ENCODE measurements around the gene HOXC5. TPM values are rescaled to one million over a fixed set of nuclear protein-coding genes. Genes with fewer than 3 reads are reported as not detected.
A peak's percentile ranks its signal among the peaks of the same experiment; 100 is the strongest.

Gene HOXC5
- total and polyA plus RNA-seq, 9 donors, result 1.8 to 11.0 (median 2.9) TPM

- Histone ChIP-seq H3K27ac (no peak overlapping the region), H3K36me3 (no peaks in the 10 kb centered on the region), H3K27me3 (no peaks in the 10 kb centered on the region), H3K4me3 (no peak overlapping the region), H3K9me3 (no peaks in the 10 kb centered on the region), H3K4me1 (ENCODE audit: insufficient read depth) (peaks cover 2% of the 10 kb centered on the region)
- no peak for DNase-seq
- WGBS, 3 donors, result 13 to 24% (median 19%) methylated on average over 26 of the region's 26 CpGs
- no peak for TF ChIP-seq EP300 (IDR thresholded peaks at IDR 0.05)
- TF ChIP-seq POLR2A (IDR thresholded peaks at IDR 0.05), result no peak
- TF ChIP-seq CTCF (IDR thresholded peaks at IDR 0.05), result no peak
- intact Hi-C loops (cut with DNase I), result loop anchor here (2.0 to 10.0 kb wide), 5 partner anchors 187 to 369 kb away; partner anchors contain the start of gene GPR84 (in 2 of the 4)
Observed at GRCh38 chr12:54005531-54005852, 27.4 kb upstream of the HOXC5 start.

- Histone ChIP-seq H3K27me3 (no peaks in the 10 kb centered on the region), H3K9me3 (no peaks in the 10 kb centered on the region), H3K36me3 (no peaks in the 10 kb centered on the region), H3K4me1 (ENCODE audit: insufficient read depth) (peaks cover 2% of the 10 kb centered on the region), H3K4me3 (peak overlapping the region; percentile 14), H3K27ac (peak overlapping the region in 1 of 2 donors; percentile 13)
- intact Hi-C loops (cut with DNase I), result loop anchor here (2.0 to 10.0 kb wide), 5 partner anchors 186 to 369 kb away; partner anchors contain the start of gene GPR84 (in 2 of the 4)
- DNase-seq, result peak; percentile 85 to 95 (median 93)
- 10 to 15% (median 11%) methylated on average over 39 of the region's 39 CpGs for WGBS, 3 donors
- peak; percentile 95 to 97 (median 96) for TF ChIP-seq CTCF (IDR thresholded peaks at IDR 0.05)
- TF ChIP-seq EP300 (IDR thresholded peaks at IDR 0.05), result no peak
Observed at GRCh38 chr12:54005853-54006558, 26.8 kb upstream of the HOXC5 start.

- Histone ChIP-seq H3K27me3 (no peaks in the 10 kb centered on the region), H3K27ac (peak overlapping the region in 1 of 2 donors; percentile 13)
Observed at GRCh38 chr12:54006559-54007220, 26.2 kb upstream of the HOXC5 start.

More at GRCh38 chr12:54006559-54007220, 26.2 kb upstream of the HOXC5 start:
- WGBS, 3 donors, result 64 to 78% (median 69%) methylated on average over 22 of the region's 22 CpGs
- Histone ChIP-seq H3K4me1 (ENCODE audit: insufficient read depth) (peaks cover 2% of the 10 kb centered on the region), H3K4me3 (peak overlapping the region; percentile 14), H3K9me3 (no peaks in the 10 kb centered on the region), H3K36me3 (no peaks in the 10 kb centered on the region)
- TF ChIP-seq POLR2A (IDR thresholded peaks at IDR 0.05) (no peak), CTCF (IDR thresholded peaks at IDR 0.05) (no peak), EP300 (IDR thresholded peaks at IDR 0.05) (no peak)
- intact Hi-C loops (cut with DNase I), result loop anchor here in 3 of 4 donors (2.0 to 10.0 kb wide), 5 partner anchors 186 to 368 kb away; partner anchors contain the start of gene GPR84 (in 2 of the 3)
- DNase-seq, result no peak
